HepG2 (cell line): Measurements from ENCODE around the gene COL18A1. TPM values are rescaled to one million over a fixed set of nuclear protein-coding genes. Genes with fewer than 3 reads are reported as not detected.
A peak's percentile ranks its signal among the peaks of the same experiment; 100 is the strongest.

Source experiments
- AGO2 ChIP-seq: fragments of 200-400 bp; formaldehyde crosslinking; optimal IDR thresholded peaks from 2 replicates; pipeline ENCODE3; 2017; ENCODE audit warnings: mild to moderate bottlenecking, low read depth, low read length, moderate library complexity
- HES4 ChIP-seq: sonication (generic); formaldehyde crosslinking; IDR thresholded peaks from 2 replicates; pipeline ENCODE4 v1.9.0; 2021; ENCODE audit warnings: mild to moderate bottlenecking, missing genetic modification reagents, borderline replicate concordance
- NFIB ChIP-seq: sonication (generic); formaldehyde crosslinking; IDR thresholded peaks from 2 replicates; pipeline ENCODE4 v1.9.0; 2021; ENCODE audit warnings: missing genetic modification reagents, mild to moderate bottlenecking, borderline replicate concordance
- NFKBIZ ChIP-seq: IDR thresholded peaks from 2 replicates; pipeline ENCODE4 v1.6.1; 2018; ENCODE audit warnings: missing genetic modification reagents, missing compliant biosample characterization
- POLR2A ChIP-seq, 2 experiments: IDR thresholded peaks; 2 replicates each; pipeline ENCODE4 v1.6.1; 2011; ENCODE audit warnings: low read depth in 2 of 2, low read length in 2 of 2, mild to moderate bottlenecking in 1 of 2, moderate library complexity in 1 of 2; ENCODE audit not compliant: insufficient read depth in 1 of 2
- SMC3 ChIP-seq: IDR thresholded peaks from 2 replicates; pipeline ENCODE4 v1.6.1; 2011; ENCODE audit warnings: low read length, improper control_type of control experiment
- STAG1 ChIP-seq: sonication (generic); formaldehyde crosslinking; IDR thresholded peaks from 2 replicates; pipeline ENCODE4 v1.4.0; 2020; ENCODE audit warnings: missing genetic modification reagents
- ZC3H13 ChIP-seq: sonication (generic); formaldehyde crosslinking; IDR thresholded peaks from 2 replicates; pipeline ENCODE4 v1.8.1; 2023; ENCODE audit warnings: mild to moderate bottlenecking, missing genetic modification reagents, moderate library complexity
- ZFYVE20 ChIP-seq: sonication (generic); formaldehyde crosslinking; IDR thresholded peaks from 2 replicates; pipeline ENCODE4 v1.8.0; 2023; ENCODE audit warnings: low read depth, mild to moderate bottlenecking, moderate library complexity, missing genetic modification reagents, borderline replicate concordance
- polyA plus RNA-seq, 8 experiments: library from polyadenylated mRNA; depleted of rRNA in 3 of 8; stranded (reverse) in 7 of 8; unstranded in 1 of 8; fragments of >200 nt; fragmentation: Illumina TruSeq in 4 of 8; extraction: Trizol in 4 of 8; gene quantifications; 2 replicates each; pipeline versions ENCODE4 v1.2.1 to v1.2.3, GENCODE V29; 2011 to 2016; ENCODE audit warnings: low read depth in 4 of 8, missing spikeins in 1 of 8, mixed read lengths in 1 of 8; ENCODE audit not compliant: insufficient read depth in 1 of 8
- total RNA-seq, 5 experiments: library from RNA; depleted of rRNA; stranded (reverse); fragments of >200 nt; fragmentation: Illumina TruSeq; extraction: Trizol; gene quantifications; 2 replicates each; pipeline ENCODE4 v1.2.3, GENCODE V29; 2016; ENCODE audit warnings: low read depth in 1 of 5
- TF ChIP-seq, protein P1 (sequence below): sonication (generic); formaldehyde crosslinking; IDR thresholded peaks from 2 replicates; pipeline ENCODE4 v1.9.0; 2021; ENCODE audit warnings: mild to moderate bottlenecking, missing genetic modification reagents
- TF ChIP-seq, protein P2 (sequence below): sonication (generic); formaldehyde crosslinking; IDR thresholded peaks from 2 replicates; pipeline ENCODE4 v1.5.1; 2020; ENCODE audit warnings: missing genetic modification reagents, mild to moderate bottlenecking, borderline replicate concordance
- TF ChIP-seq, protein P3 (sequence below): sonication (generic); formaldehyde crosslinking; IDR thresholded peaks from 2 replicates; pipeline ENCODE4 v1.8.1; 2023; ENCODE audit warnings: mild to moderate bottlenecking, missing genetic modification reagents, borderline replicate concordance
- TF ChIP-seq, protein P4 (sequence below): sonication (generic); formaldehyde crosslinking; conservative IDR thresholded peaks from 2 replicates; pipeline ENCODE4 v1.4.0; 2020; ENCODE audit warnings: mild to moderate bottlenecking, missing genetic modification reagents, moderate library complexity
- TF ChIP-seq, protein P5 (sequence below): IDR thresholded peaks from 2 replicates; pipeline ENCODE4 v1.4.0; 2020; ENCODE audit warnings: mild to moderate bottlenecking, missing genetic modification reagents

Gene COL18A1
- total and polyA plus RNA-seq, 2 of the 13 experiments (the other 11 are each of a cell fraction or from before 2014, with no cell fraction given): 79.0 to 102 TPM

DNA sequence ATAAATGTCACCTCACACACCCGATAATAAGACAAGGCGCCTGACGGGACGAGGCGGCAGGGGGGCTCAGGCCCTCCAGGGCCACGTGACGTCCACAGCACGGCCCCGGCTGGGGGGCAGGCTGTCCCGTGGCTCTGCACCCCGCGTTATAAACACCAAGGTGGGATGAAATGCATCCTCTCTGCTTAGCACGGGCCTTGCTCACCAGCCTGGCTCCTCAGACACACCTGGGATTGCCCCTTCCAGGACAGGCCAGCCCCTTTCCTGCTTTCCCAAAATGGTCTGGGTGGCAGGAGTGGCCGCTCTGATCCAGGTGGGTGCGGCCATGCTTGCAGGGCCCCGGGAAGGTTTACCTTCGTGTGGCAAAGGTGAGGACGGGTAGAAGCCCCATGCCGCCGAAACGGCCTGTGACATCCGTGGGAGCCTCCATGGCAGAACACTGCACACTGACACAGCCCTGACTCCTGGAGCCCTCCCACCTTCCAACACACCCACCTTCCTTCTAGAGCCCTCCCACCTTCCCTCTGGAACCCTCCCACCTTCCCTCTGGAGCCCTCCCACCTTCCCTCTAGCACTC lies 101.4 kb downstream of the COL18A1 start (continued):
- TF ChIP-seq, protein P1, sequence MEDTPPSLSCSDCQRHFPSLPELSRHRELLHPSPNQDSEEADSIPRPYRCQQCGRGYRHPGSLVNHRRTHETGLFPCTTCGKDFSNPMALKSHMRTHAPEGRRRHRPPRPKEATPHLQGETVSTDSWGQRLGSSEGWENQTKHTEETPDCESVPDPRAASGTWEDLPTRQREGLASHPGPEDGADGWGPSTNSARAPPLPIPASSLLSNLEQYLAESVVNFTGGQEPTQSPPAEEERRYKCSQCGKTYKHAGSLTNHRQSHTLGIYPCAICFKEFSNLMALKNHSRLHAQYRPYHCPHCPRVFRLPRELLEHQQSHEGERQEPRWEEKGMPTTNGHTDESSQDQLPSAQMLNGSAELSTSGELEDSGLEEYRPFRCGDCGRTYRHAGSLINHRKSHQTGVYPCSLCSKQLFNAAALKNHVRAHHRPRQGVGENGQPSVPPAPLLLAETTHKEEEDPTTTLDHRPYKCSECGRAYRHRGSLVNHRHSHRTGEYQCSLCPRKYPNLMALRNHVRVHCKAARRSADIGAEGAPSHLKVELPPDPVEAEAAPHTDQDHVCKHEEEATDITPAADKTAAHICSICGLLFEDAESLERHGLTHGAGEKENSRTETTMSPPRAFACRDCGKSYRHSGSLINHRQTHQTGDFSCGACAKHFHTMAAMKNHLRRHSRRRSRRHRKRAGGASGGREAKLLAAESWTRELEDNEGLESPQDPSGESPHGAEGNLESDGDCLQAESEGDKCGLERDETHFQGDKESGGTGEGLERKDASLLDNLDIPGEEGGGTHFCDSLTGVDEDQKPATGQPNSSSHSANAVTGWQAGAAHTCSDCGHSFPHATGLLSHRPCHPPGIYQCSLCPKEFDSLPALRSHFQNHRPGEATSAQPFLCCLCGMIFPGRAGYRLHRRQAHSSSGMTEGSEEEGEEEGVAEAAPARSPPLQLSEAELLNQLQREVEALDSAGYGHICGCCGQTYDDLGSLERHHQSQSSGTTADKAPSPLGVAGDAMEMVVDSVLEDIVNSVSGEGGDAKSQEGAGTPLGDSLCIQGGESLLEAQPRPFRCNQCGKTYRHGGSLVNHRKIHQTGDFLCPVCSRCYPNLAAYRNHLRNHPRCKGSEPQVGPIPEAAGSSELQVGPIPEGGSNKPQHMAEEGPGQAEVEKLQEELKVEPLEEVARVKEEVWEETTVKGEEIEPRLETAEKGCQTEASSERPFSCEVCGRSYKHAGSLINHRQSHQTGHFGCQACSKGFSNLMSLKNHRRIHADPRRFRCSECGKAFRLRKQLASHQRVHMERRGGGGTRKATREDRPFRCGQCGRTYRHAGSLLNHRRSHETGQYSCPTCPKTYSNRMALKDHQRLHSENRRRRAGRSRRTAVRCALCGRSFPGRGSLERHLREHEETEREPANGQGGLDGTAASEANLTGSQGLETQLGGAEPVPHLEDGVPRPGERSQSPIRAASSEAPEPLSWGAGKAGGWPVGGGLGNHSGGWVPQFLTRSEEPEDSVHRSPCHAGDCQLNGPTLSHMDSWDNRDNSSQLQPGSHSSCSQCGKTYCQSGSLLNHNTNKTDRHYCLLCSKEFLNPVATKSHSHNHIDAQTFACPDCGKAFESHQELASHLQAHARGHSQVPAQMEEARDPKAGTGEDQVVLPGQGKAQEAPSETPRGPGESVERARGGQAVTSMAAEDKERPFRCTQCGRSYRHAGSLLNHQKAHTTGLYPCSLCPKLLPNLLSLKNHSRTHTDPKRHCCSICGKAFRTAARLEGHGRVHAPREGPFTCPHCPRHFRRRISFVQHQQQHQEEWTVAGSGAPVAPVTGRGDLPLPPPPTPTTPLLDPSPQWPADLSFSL (CRISPR knock-in tag): no peak
- TF ChIP-seq ZFYVE20 (CRISPR knock-in tag) (no peak), STAG1 (CRISPR knock-in tag) (no peak), ZC3H13 (CRISPR knock-in tag) (no peak), AGO2 (peak; percentile 59), POLR2A (IDR thresholded peaks at IDR 0.05; ENCODE audit: insufficient read depth in 1 of 2, low read depth in 2 of 2, low read length in 2 of 2) (peak in 1 of 2 experiments; percentile 40; a peak in 1 of 4 replicates), SMC3 (no peak), NFKBIZ (CRISPR knock-in tag) (no peak), HES4 (CRISPR knock-in tag) (no peak), NFIB (CRISPR knock-in tag) (no peak)
- TF ChIP-seq, protein P2, sequence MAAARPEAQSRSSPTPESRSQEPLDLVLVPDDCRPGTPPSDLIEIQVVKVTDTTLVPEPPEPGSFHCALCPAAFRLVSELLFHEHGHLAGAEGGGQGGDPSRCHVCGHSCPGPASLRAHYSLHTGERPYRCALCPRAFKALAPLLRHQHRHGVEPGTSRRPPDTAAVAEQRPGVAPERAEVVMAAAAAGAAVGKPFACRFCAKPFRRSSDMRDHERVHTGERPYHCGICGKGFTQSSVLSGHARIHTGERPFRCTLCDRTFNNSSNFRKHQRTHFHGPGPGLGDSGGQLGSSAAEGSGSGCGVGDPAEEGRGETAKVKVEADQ (CRISPR knock-in tag): no peak
- TF ChIP-seq, protein P3, sequence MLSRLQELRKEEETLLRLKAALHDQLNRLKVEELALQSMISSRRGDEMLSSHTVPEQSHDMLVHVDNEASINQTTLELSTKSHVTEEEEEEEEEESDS (CRISPR knock-in tag): no peak
- TF ChIP-seq, protein P4, sequence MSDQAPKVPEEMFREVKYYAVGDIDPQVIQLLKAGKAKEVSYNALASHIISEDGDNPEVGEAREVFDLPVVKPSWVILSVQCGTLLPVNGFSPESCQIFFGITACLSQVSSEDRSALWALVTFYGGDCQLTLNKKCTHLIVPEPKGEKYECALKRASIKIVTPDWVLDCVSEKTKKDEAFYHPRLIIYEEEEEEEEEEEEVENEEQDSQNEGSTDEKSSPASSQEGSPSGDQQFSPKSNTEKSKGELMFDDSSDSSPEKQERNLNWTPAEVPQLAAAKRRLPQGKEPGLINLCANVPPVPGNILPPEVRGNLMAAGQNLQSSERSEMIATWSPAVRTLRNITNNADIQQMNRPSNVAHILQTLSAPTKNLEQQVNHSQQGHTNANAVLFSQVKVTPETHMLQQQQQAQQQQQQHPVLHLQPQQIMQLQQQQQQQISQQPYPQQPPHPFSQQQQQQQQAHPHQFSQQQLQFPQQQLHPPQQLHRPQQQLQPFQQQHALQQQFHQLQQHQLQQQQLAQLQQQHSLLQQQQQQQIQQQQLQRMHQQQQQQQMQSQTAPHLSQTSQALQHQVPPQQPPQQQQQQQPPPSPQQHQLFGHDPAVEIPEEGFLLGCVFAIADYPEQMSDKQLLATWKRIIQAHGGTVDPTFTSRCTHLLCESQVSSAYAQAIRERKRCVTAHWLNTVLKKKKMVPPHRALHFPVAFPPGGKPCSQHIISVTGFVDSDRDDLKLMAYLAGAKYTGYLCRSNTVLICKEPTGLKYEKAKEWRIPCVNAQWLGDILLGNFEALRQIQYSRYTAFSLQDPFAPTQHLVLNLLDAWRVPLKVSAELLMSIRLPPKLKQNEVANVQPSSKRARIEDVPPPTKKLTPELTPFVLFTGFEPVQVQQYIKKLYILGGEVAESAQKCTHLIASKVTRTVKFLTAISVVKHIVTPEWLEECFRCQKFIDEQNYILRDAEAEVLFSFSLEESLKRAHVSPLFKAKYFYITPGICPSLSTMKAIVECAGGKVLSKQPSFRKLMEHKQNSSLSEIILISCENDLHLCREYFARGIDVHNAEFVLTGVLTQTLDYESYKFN (CRISPR knock-in tag): no peak
- TF ChIP-seq, protein P5, sequence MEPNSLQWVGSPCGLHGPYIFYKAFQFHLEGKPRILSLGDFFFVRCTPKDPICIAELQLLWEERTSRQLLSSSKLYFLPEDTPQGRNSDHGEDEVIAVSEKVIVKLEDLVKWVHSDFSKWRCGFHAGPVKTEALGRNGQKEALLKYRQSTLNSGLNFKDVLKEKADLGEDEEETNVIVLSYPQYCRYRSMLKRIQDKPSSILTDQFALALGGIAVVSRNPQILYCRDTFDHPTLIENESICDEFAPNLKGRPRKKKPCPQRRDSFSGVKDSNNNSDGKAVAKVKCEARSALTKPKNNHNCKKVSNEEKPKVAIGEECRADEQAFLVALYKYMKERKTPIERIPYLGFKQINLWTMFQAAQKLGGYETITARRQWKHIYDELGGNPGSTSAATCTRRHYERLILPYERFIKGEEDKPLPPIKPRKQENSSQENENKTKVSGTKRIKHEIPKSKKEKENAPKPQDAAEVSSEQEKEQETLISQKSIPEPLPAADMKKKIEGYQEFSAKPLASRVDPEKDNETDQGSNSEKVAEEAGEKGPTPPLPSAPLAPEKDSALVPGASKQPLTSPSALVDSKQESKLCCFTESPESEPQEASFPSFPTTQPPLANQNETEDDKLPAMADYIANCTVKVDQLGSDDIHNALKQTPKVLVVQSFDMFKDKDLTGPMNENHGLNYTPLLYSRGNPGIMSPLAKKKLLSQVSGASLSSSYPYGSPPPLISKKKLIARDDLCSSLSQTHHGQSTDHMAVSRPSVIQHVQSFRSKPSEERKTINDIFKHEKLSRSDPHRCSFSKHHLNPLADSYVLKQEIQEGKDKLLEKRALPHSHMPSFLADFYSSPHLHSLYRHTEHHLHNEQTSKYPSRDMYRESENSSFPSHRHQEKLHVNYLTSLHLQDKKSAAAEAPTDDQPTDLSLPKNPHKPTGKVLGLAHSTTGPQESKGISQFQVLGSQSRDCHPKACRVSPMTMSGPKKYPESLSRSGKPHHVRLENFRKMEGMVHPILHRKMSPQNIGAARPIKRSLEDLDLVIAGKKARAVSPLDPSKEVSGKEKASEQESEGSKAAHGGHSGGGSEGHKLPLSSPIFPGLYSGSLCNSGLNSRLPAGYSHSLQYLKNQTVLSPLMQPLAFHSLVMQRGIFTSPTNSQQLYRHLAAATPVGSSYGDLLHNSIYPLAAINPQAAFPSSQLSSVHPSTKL: no peak
